Measurements from ENCODE around the gene OTX1. TPM values are rescaled to one million over a fixed set of nuclear protein-coding genes. Genes with fewer than 3 reads are reported as not detected.

Gene OTX1
- total RNA-seq, 4 donors from 2014 or later: not detected

- Histone ChIP-seq H3K27me3 (peaks cover 5 to 74% of the 10 kb centered on the region in 2 donors), H3K4me3 (no peak overlapping the region), H3K4me1 (peaks cover 0 to 68% (median 11%) of the 10 kb centered on the region in 4 donors), H3K36me3 (no peaks in the 10 kb centered on the region), H3K27ac (no peak overlapping the region), H3K9me3 (peaks cover 0 to 15% (median 0%) of the 10 kb centered on the region in 4 donors)
- TF ChIP-seq POLR2A (IDR thresholded peaks at IDR 0.05) (no peak), CTCF (IDR thresholded peaks at IDR 0.05) (no peak)
- DNase-seq: no peak
Observed at GRCh38 chr2:63057249-63058143, 6.9 kb downstream of the OTX1 start.

GRCh38 chr2:63058144-63058920 is 7.7 kb downstream of the OTX1 start:
- Histone ChIP-seq H3K27ac (no peak overlapping the region), H3K9me3 (peaks cover 0 to 15% (median 0%) of the 10 kb centered on the region in 4 donors), H3K4me3 (peak overlapping the region in 1 of 4 donors; percentile 9), H3K36me3 (no peaks in the 10 kb centered on the region), H3K27me3 (peaks cover 5 to 69% of the 10 kb centered on the region in 2 donors), H3K4me1 (peaks cover 0 to 63% (median 11%) of the 10 kb centered on the region in 4 donors)
- TF ChIP-seq POLR2A (IDR thresholded peaks at IDR 0.05) (no peak), CTCF (IDR thresholded peaks at IDR 0.05) (no peak)
- DNase-seq: peak in 1 of 3 donors; percentile 56

GRCh38 chr2:63058921-63059792 is 8.5 kb downstream of the OTX1 start:
- Histone ChIP-seq H3K27me3 (peaks cover 5 to 60% of the 10 kb centered on the region in 2 donors), H3K9me3 (peaks cover 0 to 15% (median 0%) of the 10 kb centered on the region in 4 donors), H3K27ac (no peak overlapping the region), H3K36me3 (no peaks in the 10 kb centered on the region), H3K4me1 (peaks cover 0 to 55% (median 8%) of the 10 kb centered on the region in 4 donors), H3K4me3 (peak overlapping the region in 2 of 4 donors; percentile 9)
- no peak for TF ChIP-seq CTCF (IDR thresholded peaks at IDR 0.05)
- TF ChIP-seq POLR2A (IDR thresholded peaks at IDR 0.05): no peak
- DNase-seq: peak in 1 of 3 donors; percentile 53

- Histone ChIP-seq H3K9me3 (peaks cover 0 to 15% (median 0%) of the 10 kb centered on the region in 4 donors), H3K4me3 (peak overlapping the region in 1 of 4 donors; percentile 9), H3K27me3 (peaks cover 5 to 53% of the 10 kb centered on the region in 2 donors), H3K27ac (no peak overlapping the region), H3K4me1 (peaks cover 0 to 47% (median 6%) of the 10 kb centered on the region in 4 donors), H3K36me3 (no peaks in the 10 kb centered on the region)
- no peak for DNase-seq
- TF ChIP-seq POLR2A (IDR thresholded peaks at IDR 0.05) (no peak), CTCF (IDR thresholded peaks at IDR 0.05) (no peak)
Observed at GRCh38 chr2:63059793-63060471, 9.3 kb downstream of the OTX1 start.
